OCI-LY1 (cell line): ENCODE measurements around the gene LRSAM1.

Experiments used
- CTCF ChIP-seq: fragments of 200-600 bp; sonication (generic), shearing (Covaris generic); IDR thresholded peaks from 2 replicates; pipeline ENCODE4 v1.5.1; 2017; ENCODE audit warnings: mild to moderate bottlenecking, antibody characterized with exemption, low read length, moderate library complexity, mixed read lengths
- EZH2 ChIP-seq: fragments of 200-600 bp; sonication (generic), shearing (Covaris generic); IDR thresholded peaks from 2 replicates; pipeline ENCODE4 v1.8.0; 2017; ENCODE audit warnings: borderline replicate concordance, mixed run types, mild to moderate bottlenecking, antibody characterized with exemption, low read length, moderate library complexity, mixed read lengths

GRCh38 chr9:127423476-127423933 lies 27.8 kb upstream of the LRSAM1 start:
- TF ChIP-seq CTCF (no peak), EZH2 (no peak)
